GM04503 (cell line): ENCODE results near the gene FOXL1.
"Not testable (repeated sequence)": the region's sequence is repeated elsewhere in the genome, so short reads cannot be mapped to it uniquely, and the experiment has no call there.

Source experiments
- DNase-seq: peaks from one replicate; pipeline ENCODE4 v3.0.0-alpha.2; 2012; ENCODE audit warnings: low read depth

FOXL1 gene

DNA sequence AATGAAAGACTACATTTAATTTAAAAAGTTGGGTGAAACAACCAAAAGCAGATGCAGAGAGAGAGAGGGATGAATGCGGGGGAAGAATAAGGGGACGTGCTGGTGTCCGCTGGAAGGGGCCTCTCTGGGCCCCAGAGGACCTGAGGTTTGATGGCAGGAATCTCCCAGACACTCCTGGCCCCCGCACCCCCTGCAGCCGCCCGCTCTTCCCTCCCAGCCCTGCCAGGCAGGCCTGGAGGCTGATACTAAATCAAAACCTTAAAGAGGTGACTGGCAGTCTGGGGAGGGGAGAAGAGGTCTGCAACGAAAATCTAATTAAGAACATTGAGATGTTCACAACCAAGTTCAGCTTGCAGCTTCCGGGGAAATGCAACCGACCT is 2.4 kb downstream of the FOXL1 start:
- no peak for DNase-seq

GRCh38 chr16:86581458-86581857 is 3.1 kb downstream of the FOXL1 start:
- DNase-seq: no peak

- DNase-seq: no peak
Measured at GRCh38 chr16:86584071-86584685, 5.8 kb downstream of the FOXL1 start.

DNA sequence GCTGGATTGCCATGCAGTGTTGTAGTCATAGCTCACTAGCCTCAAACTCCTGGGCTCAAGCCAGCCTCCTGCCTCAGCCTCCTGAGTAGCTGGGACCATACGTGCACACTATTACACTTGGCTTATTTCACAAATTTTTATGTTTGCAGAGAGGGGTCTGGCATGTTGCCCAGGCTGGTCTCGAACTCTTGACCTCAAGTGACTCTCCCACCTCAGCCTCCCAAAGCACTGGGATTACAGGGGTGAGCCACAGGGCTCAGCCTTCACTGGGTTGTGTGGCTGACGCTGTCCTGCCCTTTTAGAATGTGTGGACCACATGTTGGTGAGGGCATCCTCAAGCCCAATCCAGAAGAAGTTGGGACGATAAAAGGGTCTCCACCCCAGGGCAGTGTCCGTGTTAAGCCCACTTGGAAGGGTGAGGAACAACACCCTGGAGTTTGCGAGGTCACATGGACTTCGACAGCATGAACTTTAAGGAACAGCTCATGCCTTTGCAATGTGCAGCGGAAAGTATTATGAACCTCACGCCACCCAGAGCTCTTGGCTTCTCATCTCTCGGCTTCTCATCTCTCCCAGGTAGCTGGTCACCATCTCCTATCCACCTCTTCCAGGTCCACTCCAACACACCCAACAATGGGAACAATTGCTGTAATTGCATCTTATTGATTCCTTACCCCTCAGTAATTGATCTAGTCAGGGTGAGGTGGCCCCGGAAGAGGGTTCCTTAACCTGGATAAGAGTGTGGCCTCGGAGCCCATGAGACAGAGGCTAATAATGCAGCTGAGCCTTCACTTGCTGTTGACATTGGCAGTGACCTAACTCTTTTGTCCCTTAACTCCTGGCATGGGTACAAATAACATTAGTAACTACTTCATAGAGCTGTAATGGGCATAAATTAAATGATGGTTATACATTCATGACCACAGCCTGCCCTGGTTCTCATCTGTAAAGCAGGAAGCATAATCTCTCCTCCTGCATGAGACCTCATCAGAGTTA is 6.7 kb downstream of the FOXL1 start:
- DNase-seq: no peak

DNA sequence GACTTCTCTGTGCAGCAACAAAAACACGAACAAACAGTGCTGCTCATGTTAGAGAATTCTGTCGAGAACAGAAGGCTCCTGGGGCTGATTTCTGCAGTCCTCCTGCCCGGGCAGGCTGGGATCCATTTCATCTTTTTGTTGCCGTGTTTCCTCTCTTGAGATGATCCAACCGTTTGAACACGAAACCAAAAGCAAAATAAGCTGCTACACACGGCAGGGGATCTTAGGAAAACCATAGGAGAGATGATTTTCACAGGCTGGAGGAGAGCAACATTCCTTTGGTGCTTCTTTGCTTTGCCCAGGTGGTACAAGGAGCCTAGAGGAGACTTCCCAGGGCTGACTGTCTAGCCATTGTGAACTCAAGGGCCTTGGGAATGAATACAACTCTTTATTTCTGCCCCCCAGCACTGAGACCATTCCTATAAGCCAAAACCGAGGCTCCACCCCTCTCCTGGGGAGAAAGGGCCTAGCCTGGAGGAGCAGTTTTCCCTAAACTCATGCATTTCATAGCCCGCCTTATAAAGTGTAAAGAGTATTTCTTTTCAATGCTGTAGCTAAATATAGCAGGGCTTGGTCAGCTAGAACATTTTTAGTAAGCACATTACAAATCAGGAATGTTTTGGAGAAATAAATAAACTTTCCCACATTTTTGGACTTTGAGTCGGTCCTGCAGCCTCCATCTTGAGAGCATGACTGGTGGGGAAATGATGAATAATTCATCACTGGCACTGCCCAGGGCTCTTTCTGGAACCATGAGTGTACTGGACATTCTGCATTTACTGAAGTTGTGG is 7.7 kb downstream of the FOXL1 start:
- DNase-seq: peak; percentile 81

DNA sequence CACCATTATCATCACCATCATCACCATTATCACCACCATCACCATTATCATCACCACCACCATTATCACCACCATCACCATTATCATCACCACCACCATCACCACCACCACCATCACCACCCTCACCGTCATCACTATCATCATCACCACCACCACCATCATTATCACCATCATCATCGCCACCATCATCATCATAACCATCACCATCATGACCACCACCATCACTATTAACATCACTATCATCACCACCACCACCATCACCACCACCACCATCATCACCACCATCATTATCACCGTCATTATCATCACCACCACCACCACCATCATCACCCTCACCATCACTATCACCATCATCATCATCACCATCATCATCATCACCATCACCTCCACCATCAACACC is 9.1 kb downstream of the FOXL1 start:
- no peak for DNase-seq

- DNase-seq: not testable (repeated sequence)
Measured at GRCh38 chr16:86587955-86588354, 9.6 kb downstream of the FOXL1 start.

DNA sequence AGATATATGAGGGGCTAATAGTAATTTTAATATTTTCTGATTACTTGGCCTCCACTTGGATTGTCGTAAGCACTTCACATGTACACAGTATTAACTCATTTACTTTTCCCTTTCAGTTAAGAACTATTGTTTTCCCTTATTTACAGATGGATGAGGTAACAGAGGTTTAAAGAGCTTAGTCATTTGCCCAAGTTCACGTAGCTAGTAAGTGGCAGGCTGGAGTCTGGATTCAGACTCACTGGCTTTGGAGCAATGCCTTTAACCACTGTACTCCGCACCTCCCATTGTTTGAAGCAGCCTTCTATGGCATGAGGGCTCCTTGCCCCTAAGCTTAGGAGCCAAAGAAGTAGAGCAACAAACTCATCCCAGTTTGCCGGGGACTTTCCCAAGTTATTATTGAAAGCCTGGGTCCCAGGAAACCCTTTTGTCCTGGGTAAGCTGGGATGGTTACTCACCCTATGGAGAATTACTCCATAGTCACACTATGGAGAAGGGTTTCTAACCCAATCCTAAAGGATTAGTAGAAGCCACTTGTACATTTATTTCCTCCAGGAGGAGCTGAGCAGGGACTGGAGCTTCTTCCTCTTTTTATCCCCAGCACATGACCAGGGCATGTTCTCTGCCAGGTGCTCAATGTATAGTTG is 12.3 kb downstream of the FOXL1 start:
- DNase-seq: peak; percentile 77

DNA sequence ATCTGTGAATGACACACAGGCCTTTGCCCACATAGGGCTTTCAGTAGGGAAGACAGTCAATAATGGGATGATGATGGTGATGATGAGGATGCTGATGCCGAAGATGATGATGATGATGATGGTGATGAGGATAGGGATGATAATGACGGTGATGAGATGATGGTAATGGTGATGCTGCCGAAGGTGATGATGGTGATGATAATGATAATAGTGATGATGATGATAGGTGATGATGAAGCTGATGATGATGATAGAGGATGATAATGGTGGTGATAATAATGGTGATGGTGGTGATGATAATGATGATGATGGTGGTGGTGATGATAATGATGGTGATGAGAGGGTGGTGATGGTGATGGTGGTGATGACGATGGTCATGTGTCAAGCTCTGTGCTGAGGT is 12.9 kb downstream of the FOXL1 start:
- DNase-seq: no peak

- DNase-seq: no peak
Measured at GRCh38 chr16:86593913-86594620, 15.7 kb downstream of the FOXL1 start.

DNA sequence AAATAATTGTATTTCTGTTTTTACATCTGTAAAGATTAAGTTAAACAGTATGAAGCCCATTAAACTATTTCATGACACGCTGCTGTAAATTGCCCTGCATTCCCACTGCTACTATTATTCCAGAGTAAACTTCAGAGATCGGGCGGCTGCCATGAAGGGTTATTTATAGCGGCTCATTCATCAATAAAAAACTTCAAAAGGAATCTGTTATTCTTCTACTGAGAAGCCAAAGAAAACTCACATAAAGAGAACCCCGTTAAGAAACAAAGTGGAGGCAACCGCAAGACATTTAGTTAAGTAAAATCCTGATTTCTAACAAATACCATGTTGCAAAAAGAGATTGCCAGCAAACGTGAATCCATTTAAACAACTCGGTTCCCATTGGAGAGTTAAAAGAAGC is 16.4 kb downstream of the FOXL1 start:
- no peak for DNase-seq

DNA sequence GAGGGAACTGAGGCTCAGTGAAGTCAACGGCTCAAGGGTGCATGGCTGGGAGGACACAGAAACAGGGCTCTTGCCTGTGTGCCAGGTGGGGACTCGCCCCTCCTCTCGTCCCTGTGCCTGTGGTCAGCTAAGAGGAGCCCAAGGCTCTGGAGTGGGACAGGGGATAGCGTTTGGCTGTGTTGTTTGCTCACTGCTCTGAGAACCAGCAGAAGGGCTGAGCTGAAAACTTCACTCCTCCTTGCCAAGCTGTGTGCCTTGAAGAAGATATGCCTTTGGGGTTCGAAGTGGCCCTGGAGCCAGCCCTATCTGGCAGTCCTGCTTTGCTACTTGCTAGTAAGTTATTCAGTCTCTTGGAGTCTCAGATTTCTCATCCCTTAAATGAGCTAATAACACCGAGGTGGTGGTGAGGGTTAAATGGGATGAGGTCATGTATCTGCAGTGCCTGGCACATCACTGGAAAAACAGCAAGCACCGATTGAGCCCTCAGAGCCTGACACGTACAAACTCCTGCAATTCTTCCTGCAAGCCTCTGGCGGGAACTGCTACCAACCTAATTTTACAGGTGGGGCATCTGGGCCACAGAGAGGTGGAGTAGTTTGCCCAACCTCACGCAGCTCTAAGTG is 17.7 kb downstream of the FOXL1 start:
- no peak for DNase-seq

GRCh38 chr16:86597126-86597879 is 19.0 kb downstream of the FOXL1 start:
- DNase-seq: no peak

DNA sequence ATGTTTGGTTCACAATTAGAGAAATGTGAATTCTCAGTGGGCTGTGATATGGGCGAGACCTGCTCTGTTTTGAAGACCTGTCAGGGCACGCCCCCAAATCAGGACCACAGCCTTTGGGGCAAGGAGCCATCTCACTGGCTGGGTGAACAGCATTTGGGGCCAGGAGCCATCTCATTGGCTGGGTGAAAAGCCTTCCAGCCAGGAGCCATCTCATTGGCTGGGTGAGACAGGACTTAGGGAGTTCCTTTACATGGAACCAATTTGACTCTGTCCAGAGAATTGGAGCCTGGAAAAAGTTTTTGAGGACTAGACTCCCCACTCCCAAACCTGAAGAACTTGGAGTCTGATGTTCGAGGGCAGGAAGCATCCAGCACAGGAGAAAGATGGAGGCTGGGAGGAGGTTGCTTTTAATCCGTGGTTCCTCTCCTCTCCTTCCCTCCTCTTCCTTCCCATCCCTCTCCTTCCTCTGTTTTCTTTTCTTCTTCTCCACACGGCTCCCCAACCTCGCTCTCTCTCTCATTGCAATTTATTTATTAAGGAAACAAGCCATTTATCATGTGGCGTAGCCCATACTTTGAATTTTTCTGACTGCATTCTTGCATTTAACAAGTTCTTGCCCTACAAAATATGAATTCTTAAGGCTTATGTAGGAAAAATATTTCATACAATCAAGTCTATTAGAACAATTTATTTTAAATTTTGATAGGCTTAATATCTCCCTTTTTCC is 19.7 kb downstream of the FOXL1 start:
- no peak for DNase-seq

DNA sequence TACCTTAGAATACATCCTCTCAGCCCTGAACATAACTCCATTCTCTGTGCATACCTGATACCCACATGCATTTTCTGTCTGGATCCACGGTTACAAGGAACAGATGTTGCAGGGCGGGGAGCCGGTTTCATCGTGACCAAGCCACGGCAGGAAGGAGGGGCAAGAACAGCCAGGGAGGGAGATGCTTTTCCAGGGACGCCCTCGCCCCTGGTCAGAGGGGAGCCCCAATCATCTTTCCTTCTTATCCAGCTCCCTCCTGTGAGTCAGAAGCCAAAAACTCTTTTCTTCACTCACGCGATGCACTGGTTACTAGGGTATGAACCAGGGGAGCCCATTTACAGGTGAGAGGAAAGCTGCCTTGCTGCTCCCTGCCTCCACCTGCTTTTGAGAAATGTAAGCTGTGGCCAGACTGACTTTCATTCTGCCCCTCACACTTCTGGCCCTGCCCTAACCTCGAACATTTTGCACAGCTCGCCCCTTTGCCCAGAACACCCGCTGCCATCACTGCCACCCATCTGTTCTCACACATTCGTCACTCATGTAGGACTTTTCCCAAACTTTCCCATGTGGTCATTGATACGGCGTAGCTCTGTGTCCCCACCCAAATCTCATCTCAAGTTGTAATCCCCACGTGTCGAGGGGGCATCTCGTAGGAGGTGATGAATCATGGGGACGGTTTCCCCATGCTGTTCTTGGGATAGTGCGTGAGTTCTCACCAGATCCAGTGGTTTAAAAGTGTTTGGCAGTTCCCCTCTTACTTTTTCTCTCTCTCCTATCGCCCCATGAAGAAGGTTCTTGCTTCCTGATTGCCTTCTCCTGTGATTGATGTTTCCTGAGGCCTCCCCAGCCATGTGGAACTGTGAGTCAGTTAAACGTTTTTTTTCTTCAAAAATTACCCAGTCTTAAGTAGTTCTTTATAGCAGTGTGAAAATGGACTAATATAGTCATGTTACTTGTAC is 20.5 kb downstream of the FOXL1 start:
- DNase-seq: no peak

DNA sequence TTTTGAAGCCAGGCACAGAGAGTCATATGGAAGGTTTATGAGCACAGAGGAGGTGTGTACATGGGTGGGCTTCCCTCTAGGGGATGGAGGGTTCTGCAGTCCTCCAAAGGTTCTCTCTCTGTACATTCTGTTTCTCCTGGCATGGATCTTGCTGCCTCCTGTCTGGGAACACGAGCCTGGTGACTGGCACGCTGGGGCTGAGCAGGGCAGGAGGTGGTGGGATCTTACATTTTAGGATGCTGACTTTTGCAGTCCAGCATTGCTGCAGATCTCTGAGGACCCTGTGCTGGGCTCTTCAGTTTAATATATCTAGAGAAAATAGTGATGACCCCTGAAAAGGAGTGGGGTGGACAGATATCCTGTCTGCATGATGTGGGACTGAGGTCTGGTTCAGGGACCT is 23.0 kb downstream of the FOXL1 start:
- DNase-seq: no peak

GRCh38 chr16:86602521-86602920 is 24.2 kb downstream of the FOXL1 start:
- DNase-seq: no peak

GRCh38 chr16:86604436-86605193 is 26.3 kb downstream of the FOXL1 start:
- no peak for DNase-seq
